Measurements from ENCODE around the gene GALNT2. TPM values are rescaled to one million over a fixed set of nuclear protein-coding genes. Genes with fewer than 3 reads are reported as not detected.

GALNT2 gene
- polyA plus RNA-seq, 1 of the 3 experiments (the other 2 are of a cell fraction), result 118 TPM

DNA sequence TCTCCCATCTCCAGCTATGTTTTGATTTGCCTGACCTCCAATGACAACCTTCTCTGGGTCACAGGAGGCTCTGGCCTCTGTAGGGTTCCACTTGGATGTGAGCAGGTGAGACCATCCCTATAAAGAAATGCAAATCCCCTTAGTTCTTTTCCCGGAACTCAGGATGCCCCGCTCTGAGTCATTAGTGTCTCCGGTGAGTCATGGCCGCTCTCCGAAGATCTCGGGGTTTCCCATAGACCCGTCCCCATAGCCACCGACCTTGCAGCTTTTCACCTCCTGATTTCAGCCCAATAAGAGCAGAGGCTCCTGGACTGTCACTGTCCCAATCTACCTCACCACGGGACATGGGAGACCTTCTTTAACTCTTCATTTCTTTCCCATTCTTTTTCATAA is 260.9 kb downstream of the GALNT2 start:
- H3K9ac ChIP-seq, result no peak overlapping the region
- TF ChIP-seq EZH2phosphoT487 (IDR thresholded peaks at IDR 0.05; ENCODE audit: borderline replicate concordance, low read depth) (no peak), RFX5 (IDR thresholded peaks at IDR 0.05; ENCODE audit: low read length) (no peak)
- no peaks in the 10 kb centered on the region for H3K36me3 ChIP-seq (replicated peaks in 1 of 2; ENCODE audit: control insufficient read depth in 1 of 2, insufficient read depth in 2 of 2, low read length in 1 of 2)
- ChIA-PET POLR2A (no interaction called here), CTCF (interaction anchor here (1.2 kb wide), 1 partner anchor 16 kb away, joined by 3 read pairs; no protein-coding TSS in a partner anchor)
- WGBS (ENCODE audit: low lambda C conversion rate), result 44% methylated on average over 9 of the region's 9 CpGs
- H3K27ac ChIP-seq (ENCODE audit: low read depth in 2 of 2, low read length in 1 of 2), result no peak overlapping the region
- H2AFZ ChIP-seq (ENCODE audit: low read depth), result no peak overlapping the region
- no peak overlapping the region for H3K4me2 ChIP-seq
- no peaks in the 10 kb centered on the region for H3F3A ChIP-seq (replicated peaks; ENCODE audit: insufficient read depth)
- H3K9me2 ChIP-seq, result no peaks in the 10 kb centered on the region
- H4K20me1 ChIP-seq (ENCODE audit: insufficient read depth), result no peaks in the 10 kb centered on the region
- H3K27me3 ChIP-seq (ENCODE audit: insufficient read depth), result no peaks in the 10 kb centered on the region
- no peak for DNase-seq
- no peaks in the 10 kb centered on the region for H3K9me3 ChIP-seq
- no peaks in the 10 kb centered on the region for H3K79me2 ChIP-seq (ENCODE audit: insufficient read depth)
- H3K4me1 ChIP-seq (ENCODE audit: control insufficient read depth in 1 of 2, insufficient read depth in 2 of 2, low read depth in 1 of 2, low read length in 1 of 2), result no peaks in the 10 kb centered on the region
- H3K4me3 ChIP-seq (ENCODE audit: low read depth in 2 of 2, low read length in 1 of 2), result no peak overlapping the region

- ChIA-PET POLR2A (no interaction called here), CTCF (interaction anchor here (1.2 kb wide), 1 partner anchor 17 kb away, joined by 3 read pairs; no protein-coding TSS in a partner anchor)
- Histone ChIP-seq H3K4me1 (ENCODE audit: control insufficient read depth in 1 of 2, insufficient read depth in 2 of 2, low read depth in 1 of 2, low read length in 1 of 2) (no peaks in the 10 kb centered on the region), H3K9me2 (no peaks in the 10 kb centered on the region), H2AFZ (ENCODE audit: low read depth) (no peak overlapping the region), H3K79me2 (ENCODE audit: insufficient read depth) (no peaks in the 10 kb centered on the region), H3K4me2 (no peak overlapping the region), H3K4me3 (ENCODE audit: low read depth in 2 of 2, low read length in 1 of 2) (no peak overlapping the region), H3K9me3 (no peaks in the 10 kb centered on the region), H3K27me3 (ENCODE audit: insufficient read depth) (no peaks in the 10 kb centered on the region), H3F3A (replicated peaks; ENCODE audit: insufficient read depth) (no peaks in the 10 kb centered on the region), H3K9ac (no peak overlapping the region), H4K20me1 (ENCODE audit: insufficient read depth) (no peaks in the 10 kb centered on the region), H3K36me3 (replicated peaks in 1 of 2; ENCODE audit: control insufficient read depth in 1 of 2, insufficient read depth in 2 of 2, low read length in 1 of 2) (no peaks in the 10 kb centered on the region), H3K27ac (ENCODE audit: low read depth in 2 of 2, low read length in 1 of 2) (no peak overlapping the region)
- TF ChIP-seq EP300 (IDR thresholded peaks at IDR 0.05; ENCODE audit: borderline replicate concordance in 1 of 2, low read depth in 1 of 2, low read length in 1 of 2) (no peak), EZH2phosphoT487 (IDR thresholded peaks at IDR 0.05; ENCODE audit: borderline replicate concordance, low read depth) (no peak), SIN3A (IDR thresholded peaks at IDR 0.05; ENCODE audit: borderline replicate concordance, low read depth, low read length) (no peak), POLR2AphosphoS5 (IDR thresholded peaks at IDR 0.05; ENCODE audit: low read depth, low read length) (no peak), RFX5 (IDR thresholded peaks at IDR 0.05; ENCODE audit: low read length) (no peak), TAF1 (IDR thresholded peaks at IDR 0.05; ENCODE audit: borderline replicate concordance, low read depth, low read length) (no peak), SMC3 (IDR thresholded peaks at IDR 0.05; ENCODE audit: low read depth, low read length) (no peak), USF2 (IDR thresholded peaks at IDR 0.05; ENCODE audit: borderline replicate concordance, low read depth, low read length) (no peak)
- TF ChIP-seq, protein P1, sequence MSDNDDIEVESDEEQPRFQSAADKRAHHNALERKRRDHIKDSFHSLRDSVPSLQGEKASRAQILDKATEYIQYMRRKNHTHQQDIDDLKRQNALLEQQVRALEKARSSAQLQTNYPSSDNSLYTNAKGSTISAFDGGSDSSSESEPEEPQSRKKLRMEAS (IDR thresholded peaks at IDR 0.05; ENCODE audit: low read depth), result no peak
- TF ChIP-seq, protein P2, sequence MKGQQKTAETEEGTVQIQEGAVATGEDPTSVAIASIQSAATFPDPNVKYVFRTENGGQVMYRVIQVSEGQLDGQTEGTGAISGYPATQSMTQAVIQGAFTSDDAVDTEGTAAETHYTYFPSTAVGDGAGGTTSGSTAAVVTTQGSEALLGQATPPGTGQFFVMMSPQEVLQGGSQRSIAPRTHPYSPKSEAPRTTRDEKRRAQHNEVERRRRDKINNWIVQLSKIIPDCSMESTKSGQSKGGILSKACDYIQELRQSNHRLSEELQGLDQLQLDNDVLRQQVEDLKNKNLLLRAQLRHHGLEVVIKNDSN (IDR thresholded peaks at IDR 0.05; ENCODE audit: borderline replicate concordance, low read depth), result no peak
- 44% methylated on average over 7 of the region's 7 CpGs for WGBS (ENCODE audit: low lambda C conversion rate)
- DNase-seq, result no peak
Observed at GRCh38 chr1:230328342-230329015, 261.4 kb downstream of the GALNT2 start.
